HG03064 (cell line): Measurements from ENCODE around the gene MRPL21.
A peak's percentile ranks its signal among the peaks of the same experiment; 100 is the strongest.

ENCODE experiments used
- ATAC-seq: cut with Tn5 transposase; IDR thresholded peaks from one replicate; pipeline ENCODE4 v1.9.1; 2021; ENCODE audit warnings: low read depth; ENCODE audit not compliant: unreplicated experiment

MRPL21 gene

DNA sequence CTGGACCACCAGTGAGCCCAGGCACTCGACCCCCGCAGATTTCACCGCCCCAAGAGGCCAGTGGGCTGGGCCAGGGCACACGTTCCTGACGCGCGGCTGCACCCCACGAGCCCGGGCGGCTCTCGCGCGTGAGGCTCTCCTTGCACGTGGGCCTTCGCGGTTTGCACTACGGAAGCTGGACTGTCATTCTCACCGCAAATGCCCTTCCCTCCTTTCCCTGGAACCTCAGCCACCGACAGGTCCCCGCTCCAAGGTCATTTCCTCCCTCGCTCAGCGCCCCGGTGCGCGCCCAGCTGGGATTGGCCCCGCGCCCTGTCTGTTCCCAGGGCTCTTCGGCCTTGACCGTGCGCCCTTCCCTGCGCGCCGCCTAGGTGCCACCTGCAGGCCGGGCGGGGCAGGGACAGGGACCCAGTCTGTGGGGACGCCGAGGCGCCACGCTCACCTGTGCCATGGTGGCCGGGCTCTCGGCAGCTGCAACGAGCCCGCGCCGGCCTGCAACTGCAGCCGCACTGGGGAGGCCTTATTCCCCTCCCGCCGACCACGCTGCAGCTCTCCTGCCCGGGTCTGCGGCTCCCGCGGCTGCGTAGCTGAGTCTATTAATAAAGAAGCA lies 59.8 kb downstream of the MRPL21 start:
- peak; percentile 43 for ATAC-seq

DNA sequence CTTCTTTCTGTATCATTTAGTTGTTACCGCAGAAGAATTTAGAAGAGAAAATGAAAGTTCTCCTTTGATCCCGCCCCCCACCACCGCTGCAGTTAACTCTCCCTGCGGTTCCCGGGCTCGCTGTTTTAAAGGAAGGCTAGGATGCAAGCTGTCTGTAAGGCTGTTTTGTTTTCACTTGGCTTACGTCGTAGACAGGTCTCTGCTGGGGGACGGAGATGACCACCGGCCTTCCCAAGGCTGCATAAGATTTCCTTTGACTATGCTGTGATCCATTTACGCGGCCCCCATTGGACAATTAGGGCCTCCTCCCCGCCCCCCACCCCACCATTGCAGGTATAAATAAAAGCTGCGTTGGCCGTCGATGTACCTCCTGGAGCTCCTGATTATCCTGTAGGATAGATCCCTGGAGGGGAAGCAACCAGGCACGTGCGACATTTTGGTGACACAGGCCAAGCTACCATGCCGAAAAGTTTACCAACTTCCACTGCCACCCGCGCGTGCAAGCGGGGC lies 60.5 kb downstream of the MRPL21 start:
- no peak for ATAC-seq

DNA sequence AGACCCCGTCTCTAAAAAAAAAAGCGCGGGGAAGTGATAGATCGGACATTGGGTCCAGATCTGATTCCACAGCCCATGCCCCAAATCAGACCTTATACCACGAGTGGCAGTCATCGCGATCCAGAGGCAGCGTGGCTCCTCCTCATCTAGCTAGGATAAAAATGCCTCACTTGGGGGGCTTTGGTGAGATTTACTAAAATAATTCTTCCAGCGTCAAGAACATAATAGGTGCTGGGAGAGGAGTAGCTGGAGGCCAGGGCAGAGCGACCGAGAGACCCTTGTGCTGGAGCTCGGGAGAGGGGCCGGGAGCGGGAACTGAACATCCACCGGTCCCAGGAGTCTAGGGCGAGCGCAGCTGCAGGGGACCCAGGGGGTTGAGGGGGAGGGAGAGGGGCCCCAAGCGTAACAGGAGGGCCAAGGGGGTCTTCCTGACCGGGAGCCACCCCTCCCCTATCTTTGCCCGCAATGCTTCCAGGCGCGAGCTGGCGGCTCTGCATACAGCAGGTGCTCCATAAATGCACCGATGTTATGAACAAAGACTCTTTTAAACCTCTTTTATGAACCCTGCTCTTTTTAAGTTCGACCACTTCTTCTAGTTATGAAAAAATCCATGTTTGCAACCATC lies 61.1 kb downstream of the MRPL21 start:
- ATAC-seq = no peak

DNA sequence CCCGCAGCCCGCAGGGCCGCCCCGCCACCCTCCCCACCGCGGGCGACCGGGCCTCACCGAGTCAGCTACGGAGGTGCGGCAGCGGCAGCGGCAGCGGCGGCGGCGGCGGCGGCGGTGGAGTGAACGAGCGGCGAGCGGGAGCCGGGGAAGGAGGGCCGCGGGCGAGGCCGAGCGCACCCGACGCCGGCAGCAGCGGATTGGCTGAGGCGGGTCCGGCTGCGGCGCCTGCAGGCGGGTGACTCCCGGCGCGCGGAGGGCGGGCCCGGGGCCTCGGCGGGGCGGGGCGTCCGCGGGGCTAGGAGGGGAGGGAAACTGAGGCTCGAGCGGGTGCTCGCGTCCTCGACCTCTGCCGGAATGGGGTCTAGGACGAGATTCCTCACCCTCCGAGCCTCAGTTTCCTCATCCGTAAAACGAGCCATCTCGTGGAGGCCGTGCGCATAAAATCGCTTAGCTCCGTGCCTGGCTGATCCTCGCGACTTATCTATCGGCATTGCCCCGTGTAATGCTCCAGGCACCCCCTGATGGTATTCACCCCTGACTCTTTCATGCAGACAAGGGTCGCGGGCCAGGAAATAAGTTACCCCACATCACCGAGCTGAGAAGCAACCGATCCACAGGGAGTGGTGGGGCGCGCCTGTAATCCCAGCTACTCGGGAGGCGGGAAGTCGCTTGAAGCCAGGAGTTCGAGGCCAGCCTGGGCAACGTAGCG lies 61.8 kb downstream of the MRPL21 start, which contains the start of gene CPT1A:
TSS of gene CPT1A (minus strand) at position 199 of the 709 bp plus-strand sequence. CDS start 26,442 bp downstream, outside the sequence.
- ATAC-seq = no peak
